ENCODE results near the gene LIF.

- no peak for TF ChIP-seq PKNOX1 (IDR thresholded peaks at IDR 0.05)
- TF ChIP-seq BHLHE40 (IDR thresholded peaks at IDR 0.05; ENCODE audit: borderline replicate concordance), result no peak
- TF ChIP-seq SUZ12 (IDR thresholded peaks at IDR 0.05), result no peak
- no peak for TF ChIP-seq ZNF384 (IDR thresholded peaks at IDR 0.05)
- TF ChIP-seq SP1 (IDR thresholded peaks at IDR 0.05), result no peak
- no peak for TF ChIP-seq L3MBTL2 (conservative IDR thresholded peaks at IDR 0.05)
- TF ChIP-seq TARDBP (IDR thresholded peaks at IDR 0.05), result no peak
- no peak for TF ChIP-seq CTBP1 (IDR thresholded peaks at IDR 0.05; ENCODE audit: borderline replicate concordance)
Measured at GRCh38 chr22:30235687-30236170, 10.8 kb downstream of the LIF start.

Measured in HEK293T (cell line).